ENCODE results near the gene CTRB1.

- no peak for TF ChIP-seq CTCF (IDR thresholded peaks at IDR 0.05)
- TF ChIP-seq ZFX (IDR thresholded peaks at IDR 0.05; ENCODE audit: borderline replicate concordance) = no peak
Observed at GRCh38 chr16:75244844-75245758, 26.3 kb downstream of the CTRB1 start.
